Activated naive CD4-positive, alpha-beta T cell treated with Interleukin-2 at 50 U/mL for 16 hours (primary cell): ENCODE data around the gene PPP2R2C.

Experiments
- DNase-seq: peaks from one replicate; pipeline ENCODE4 v3.0.0-alpha.2; 2020

Gene PPP2R2C

GRCh38 chr4:6377626-6378492 lies 94.6 kb downstream of the PPP2R2C start:
- DNase-seq = no peak

- no peak for DNase-seq
Measured at GRCh38 chr4:6375620-6376295, 96.7 kb downstream of the PPP2R2C start.

DNA sequence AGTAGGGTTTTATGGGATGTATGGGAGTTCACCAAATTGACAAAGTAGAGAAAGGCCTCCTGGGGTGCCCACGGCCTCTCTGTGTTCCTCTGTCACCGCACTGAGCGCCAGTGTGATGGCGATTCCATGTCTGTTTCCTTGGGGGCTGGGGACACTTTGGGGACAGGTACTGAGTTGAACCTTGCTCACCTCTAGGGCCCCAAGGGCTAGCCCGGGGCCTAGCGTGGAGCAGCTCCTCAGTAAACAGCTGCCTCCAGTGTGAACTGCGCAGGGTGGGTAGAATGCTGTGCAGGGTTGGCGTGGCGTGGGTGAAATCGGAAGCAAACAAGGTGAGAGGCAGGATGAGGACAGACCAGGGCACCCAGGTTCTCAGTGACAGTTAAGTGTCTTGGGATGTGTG lies 97.8 kb downstream of the PPP2R2C start:
- DNase-seq = no peak

- no peak for DNase-seq
Measured at GRCh38 chr4:6373541-6374410, 98.6 kb downstream of the PPP2R2C start.

DNA sequence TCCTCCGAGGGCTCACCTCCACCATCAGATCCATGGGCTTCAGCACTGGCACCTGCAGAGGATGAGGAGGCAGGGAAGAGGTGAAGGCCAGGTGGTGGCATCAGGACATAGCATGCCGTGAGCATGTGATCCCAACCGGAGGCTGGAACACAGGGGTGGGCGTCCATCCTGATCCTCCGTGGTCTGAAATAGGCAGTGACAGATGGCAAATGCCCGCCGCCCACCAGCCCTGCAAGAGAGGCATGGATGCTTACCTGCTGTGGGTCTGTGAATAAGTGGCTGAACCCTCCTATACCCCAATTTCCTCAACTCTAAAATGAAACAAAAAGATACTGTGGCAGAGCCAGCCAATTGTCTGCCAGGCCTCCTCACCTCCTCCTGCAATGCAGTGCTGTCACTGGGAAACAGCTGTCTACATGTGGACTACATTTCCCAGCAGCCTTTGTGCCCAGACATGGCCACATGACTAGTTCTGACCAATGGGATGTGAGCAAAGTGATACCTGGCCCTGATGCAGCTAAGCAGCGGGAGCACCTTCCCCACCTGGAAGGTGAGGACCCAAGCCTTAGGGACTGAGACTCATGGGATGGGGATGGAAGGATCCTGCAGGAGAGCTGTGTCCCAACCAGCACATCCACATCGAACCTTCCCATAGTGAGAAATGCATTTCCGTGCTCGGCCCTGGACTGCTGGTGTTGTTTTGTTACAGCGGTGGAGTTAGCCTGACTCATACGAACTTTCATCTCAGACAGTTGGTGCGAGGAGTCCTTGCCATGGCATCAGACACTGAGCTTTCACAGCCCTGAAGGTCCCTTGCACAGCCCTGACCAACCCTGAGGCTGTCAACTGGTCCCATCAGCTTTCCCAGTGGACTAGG lies 99.5 kb downstream of the PPP2R2C start:
- DNase-seq = no peak

GRCh38 chr4:6371812-6372211 lies 100.6 kb downstream of the PPP2R2C start:
- DNase-seq = no peak

GRCh38 chr4:6371271-6371670 lies 101.1 kb downstream of the PPP2R2C start:
- no peak for DNase-seq

DNA sequence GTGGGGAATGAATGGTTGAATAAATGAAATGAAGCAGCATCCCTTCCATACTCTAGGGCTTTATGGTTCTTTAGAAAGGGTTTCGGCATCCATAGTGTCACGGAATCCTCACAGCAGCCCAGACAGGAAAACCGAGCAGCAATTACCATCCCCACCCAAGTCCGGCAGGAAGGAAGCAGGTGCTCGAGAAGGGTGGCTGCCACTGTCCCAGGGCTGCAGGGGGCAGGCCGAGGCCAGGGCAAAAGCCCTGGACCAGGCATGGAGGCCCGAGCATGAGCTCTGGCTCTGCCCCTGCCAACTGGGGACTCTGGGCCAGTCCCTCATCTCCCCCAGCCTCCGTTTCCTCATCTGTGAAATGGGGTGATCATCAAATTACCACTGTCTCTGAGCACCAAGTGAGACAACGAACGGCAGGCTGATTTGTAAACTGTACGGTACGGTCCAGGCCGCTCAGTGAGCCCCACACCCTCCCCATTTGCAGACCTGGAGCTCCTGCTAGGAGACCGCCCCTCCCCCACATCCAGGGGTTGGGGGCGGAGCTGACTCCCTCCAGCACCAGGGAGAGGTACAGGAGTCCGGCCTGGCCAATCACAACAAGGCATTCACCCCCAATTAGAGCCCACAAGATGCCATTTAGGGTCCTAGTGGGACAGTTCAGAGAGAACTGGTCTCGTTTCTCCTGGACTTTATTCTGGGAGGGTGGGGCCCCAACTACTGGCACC lies 102.3 kb downstream of the PPP2R2C start:
- DNase-seq = no peak

- no peak for DNase-seq
Measured at GRCh38 chr4:6369511-6369910, 102.9 kb downstream of the PPP2R2C start.

- no peak for DNase-seq
Measured at GRCh38 chr4:6369035-6369434, 103.4 kb downstream of the PPP2R2C start.

- DNase-seq = no peak
Measured at GRCh38 chr4:6368601-6369000, 103.8 kb downstream of the PPP2R2C start.

GRCh38 chr4:6368096-6368495 lies 104.3 kb downstream of the PPP2R2C start:
- DNase-seq = no peak

- no peak for DNase-seq
Measured at GRCh38 chr4:6367371-6367851, 105.0 kb downstream of the PPP2R2C start.

DNA sequence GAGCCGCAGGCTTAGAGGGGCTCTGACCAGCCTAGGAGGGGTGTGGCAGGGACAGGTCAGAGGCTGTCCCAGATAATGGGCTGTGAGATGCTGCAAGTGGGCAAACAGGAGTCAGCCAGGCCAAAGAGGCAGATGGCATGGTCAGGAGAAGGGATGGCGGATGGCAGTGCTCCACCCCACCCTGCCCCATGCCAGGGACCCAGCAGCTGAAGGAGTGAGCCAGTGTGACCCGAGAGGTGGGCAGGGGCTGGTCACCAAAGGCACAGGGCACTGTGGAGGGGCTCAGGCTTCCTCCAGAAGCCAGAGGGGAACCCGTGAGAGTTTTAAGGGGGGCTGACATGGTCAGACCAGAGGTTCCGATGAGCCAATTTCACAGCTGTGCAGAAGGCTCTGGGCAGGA lies 105.8 kb downstream of the PPP2R2C start:
- no peak for DNase-seq

- DNase-seq = no peak
Measured at GRCh38 chr4:6365545-6366086, 106.8 kb downstream of the PPP2R2C start.

DNA sequence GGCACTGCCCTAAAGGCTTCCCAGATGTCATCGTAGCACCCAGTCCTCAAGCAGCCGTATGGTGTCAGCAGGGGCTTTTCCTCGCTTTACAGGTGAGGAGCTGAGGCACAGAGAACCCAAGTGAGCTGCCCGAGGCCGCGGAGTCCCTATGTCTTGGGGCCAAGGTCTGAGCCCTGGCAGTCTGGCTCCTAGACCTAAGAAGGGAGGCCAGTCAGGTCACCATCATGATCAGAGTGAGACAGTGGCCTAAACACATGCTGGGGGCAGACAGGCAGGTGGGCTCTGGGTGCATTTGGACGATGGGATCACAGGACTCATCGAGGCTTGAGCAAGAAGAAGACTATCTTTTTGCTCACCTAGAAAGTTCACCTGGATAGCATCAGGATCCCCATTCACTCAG lies 107.8 kb downstream of the PPP2R2C start:
- no peak for DNase-seq

- no peak for DNase-seq
Measured at GRCh38 chr4:6364146-6364545, 108.3 kb downstream of the PPP2R2C start.

GRCh38 chr4:6362896-6363295 lies 109.5 kb downstream of the PPP2R2C start:
- DNase-seq = no peak

GRCh38 chr4:6362243-6362885 lies 110.0 kb downstream of the PPP2R2C start:
- DNase-seq = no peak

DNA sequence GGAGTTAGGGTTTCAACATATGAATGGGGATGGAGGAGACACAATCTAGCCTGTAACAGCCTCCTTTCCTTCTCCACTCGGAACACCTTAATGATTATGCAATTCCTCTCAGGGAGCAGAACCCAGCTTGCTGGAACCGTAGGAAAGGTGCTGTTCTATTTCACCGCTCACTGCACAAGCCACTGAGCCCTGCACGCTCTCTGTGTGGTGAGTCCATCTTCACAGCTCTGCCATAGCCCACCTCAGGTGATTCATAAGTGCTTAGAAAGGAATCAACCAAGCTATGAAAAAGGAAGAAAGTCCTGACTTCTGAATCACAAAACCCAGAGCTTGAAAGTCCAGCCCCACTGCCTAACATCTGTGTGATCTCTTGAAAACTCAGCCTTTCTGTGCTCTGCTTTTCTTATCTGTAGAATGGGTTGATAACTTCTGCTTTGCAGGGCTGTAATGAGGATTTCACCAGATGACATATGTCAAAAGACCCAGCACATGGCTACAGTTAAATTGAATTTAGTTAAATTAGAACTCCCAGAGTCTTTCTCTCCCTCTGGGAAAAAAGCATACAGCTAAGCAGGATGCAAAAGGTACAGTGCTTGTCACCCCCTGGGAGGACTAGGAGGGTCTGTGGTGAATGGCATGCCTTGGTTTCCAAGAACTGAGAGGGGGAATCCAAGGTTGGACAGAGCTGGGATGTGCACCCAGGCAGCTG lies 111.2 kb downstream of the PPP2R2C start:
- DNase-seq = no peak
